ENCODE results near the gene REV3L. TPM values are rescaled to one million over a fixed set of nuclear protein-coding genes. Genes with fewer than 3 reads are reported as not detected.
A peak's percentile ranks its signal among the peaks of the same experiment; 100 is the strongest.

REV3L gene
- total and polyA plus RNA-seq, 9 of the 15 experiments (the other 6 are each of a cell fraction or from before 2014, with no cell fraction given) = 5.5 to 24.4 (median 14.4) TPM

- intact Hi-C loops (cut with micrococcal nuclease) (no loop called here), in situ Hi-C loops (cut with MboI) (no loop called here)
- BruUV-seq (replicated peaks) = no TSS peak
- no peaks in the 10 kb centered on the region for H3K79me2 ChIP-seq (ENCODE audit: control insufficient read depth, insufficient read depth, low read length)
- TF ChIP-seq ZNF274 (IDR thresholded peaks at IDR 0.05; ENCODE audit: borderline replicate concordance, low read depth, low read length) (no peak), ZNF24 (IDR thresholded peaks at IDR 0.05) (peak; percentile 84), CEBPB (tag; IDR thresholded peaks at IDR 0.05) (peak; percentile 46)
- no peak overlapping the region for H3K4me2 ChIP-seq (ENCODE audit: insufficient read depth, low read length)
- 89% methylated on average over 7 of the region's 7 CpGs for WGBS (ENCODE audit: insufficient coverage, low coverage, missing lambda C conversion rate)
- no peak for FAIRE-seq
- ChIA-PET POLR2A (interaction anchor here (0.6 kb wide), 1 partner anchor 766 kb away, joined by 3 read pairs; no protein-coding TSS in a partner anchor), CTCF (ENCODE audit: low intra/inter-chr PET ratio) (no interaction called here)
- no peak for DNase-seq (ENCODE audit: extremely low read depth in 1 of 4, low spot score in 3 of 4)
- no peaks in the 10 kb centered on the region; the same call in 1 of the 2 replicates for H3K9me3 ChIP-seq (replicated peaks; ENCODE audit: control insufficient read depth, insufficient read depth, low read depth, low read length)
- ATAC-seq = no peak
- H3K27ac ChIP-seq (ENCODE audit: extremely low read depth, low read depth, low read length) = no peak overlapping the region
- peaks cover 48% of the 10 kb centered on the region for H3K36me3 ChIP-seq (ENCODE audit: control insufficient read depth, insufficient read depth, low read length)
- no peak overlapping the region for H3K9ac ChIP-seq (ENCODE audit: insufficient read depth in 1 of 2, low read depth in 2 of 2, low read length in 2 of 2)
- H3K4me1 ChIP-seq (replicated peaks in 1 of 2; ENCODE audit: control insufficient read depth in 2 of 2, insufficient read depth in 2 of 2, low read length in 2 of 2) = no peaks in the 10 kb centered on the region
- no peaks in the 10 kb centered on the region for H4K20me1 ChIP-seq (replicated peaks; ENCODE audit: control insufficient read depth, insufficient read depth, low read length)
- no peaks in the 10 kb centered on the region for H3K9me1 ChIP-seq (ENCODE audit: control insufficient read depth, insufficient read depth, low read length)
- no peak overlapping the region for H2AFZ ChIP-seq (ENCODE audit: low read depth, low read length)
- H3K4me3 ChIP-seq = no peak overlapping the region
- no peaks in the 10 kb centered on the region for H3K27me3 ChIP-seq (ENCODE audit: control insufficient read depth in 2 of 2, insufficient read depth in 2 of 2, low read length in 2 of 2)
These were observed 175.7 kb downstream of the REV3L start for GRCh38 chr6:111307275-111307858.

GRCh38 chr6:111306104-111306888 is 176.7 kb downstream of the REV3L start:
- Histone ChIP-seq H3K9me3 (replicated peaks; ENCODE audit: control insufficient read depth, insufficient read depth, low read depth, low read length) (no peaks in the 10 kb centered on the region; the same call in none of the 2 replicates), H3K27me3 (ENCODE audit: control insufficient read depth in 2 of 2, insufficient read depth in 2 of 2, low read length in 2 of 2) (no peaks in the 10 kb centered on the region), H4K20me1 (replicated peaks; ENCODE audit: control insufficient read depth, insufficient read depth, low read length) (no peaks in the 10 kb centered on the region), H3K79me2 (ENCODE audit: control insufficient read depth, insufficient read depth, low read length) (no peaks in the 10 kb centered on the region), H3K4me2 (ENCODE audit: insufficient read depth, low read length) (no peak overlapping the region), H3K4me3 (no peak overlapping the region), H3K27ac (ENCODE audit: extremely low read depth, low read depth, low read length) (no peak overlapping the region), H3K9ac (ENCODE audit: insufficient read depth in 1 of 2, low read depth in 2 of 2, low read length in 2 of 2) (no peak overlapping the region), H3K9me1 (ENCODE audit: control insufficient read depth, insufficient read depth, low read length) (no peaks in the 10 kb centered on the region), H2AFZ (ENCODE audit: low read depth, low read length) (no peak overlapping the region), H3K4me1 (replicated peaks in 1 of 2; ENCODE audit: control insufficient read depth in 2 of 2, insufficient read depth in 2 of 2, low read length in 2 of 2) (no peaks in the 10 kb centered on the region), H3K36me3 (ENCODE audit: control insufficient read depth, insufficient read depth, low read length) (peaks cover 50% of the 10 kb centered on the region)
- DNase-seq (ENCODE audit: extremely low read depth in 1 of 4, low spot score in 3 of 4) (peak in 1 of 4 experiments; percentile 15), FAIRE-seq (no peak), ATAC-seq (no peak; the same call in 2 of the 3 replicates)
- 91% methylated on average over 8 of the region's 8 CpGs for whole genome bisulfite sequencing (ENCODE audit: insufficient coverage, low coverage, missing lambda C conversion rate)
- POLR2A ChIA-PET = no interaction called here
- in situ Hi-C loops (cut with MboI) (no loop called here), intact Hi-C loops (cut with micrococcal nuclease) (no loop called here)
- CTCF ChIA-PET (ENCODE audit: low intra/inter-chr PET ratio) = no interaction called here
- no TSS peak for BruUV-seq (replicated peaks)
- TF ChIP-seq ARNT (IDR thresholded peaks at IDR 0.05) = no peak
- no peak for TF ChIP-seq SPI1 (IDR thresholded peaks at IDR 0.05; ENCODE audit: borderline replicate concordance, low read depth, low read length)
- no peak for TF ChIP-seq CLOCK (CRISPR knock-in tag; IDR thresholded peaks at IDR 0.05; ENCODE audit: borderline replicate concordance)
- TF ChIP-seq DEAF1 (CRISPR knock-in tag; IDR thresholded peaks at IDR 0.05) = no peak
- TF ChIP-seq ZFPM2 (CRISPR knock-in tag; IDR thresholded peaks at IDR 0.05) = no peak
- TF ChIP-seq ZBTB34 (CRISPR knock-in tag; IDR thresholded peaks at IDR 0.05) = no peak
